ENCODE measurements around the gene OR52N4.

GRCh38 chr11:5791165-5791564, 37.1 kb downstream of the OR52N4 start, which contains the start of gene OR52N1:
- TF ChIP-seq, protein P1, sequence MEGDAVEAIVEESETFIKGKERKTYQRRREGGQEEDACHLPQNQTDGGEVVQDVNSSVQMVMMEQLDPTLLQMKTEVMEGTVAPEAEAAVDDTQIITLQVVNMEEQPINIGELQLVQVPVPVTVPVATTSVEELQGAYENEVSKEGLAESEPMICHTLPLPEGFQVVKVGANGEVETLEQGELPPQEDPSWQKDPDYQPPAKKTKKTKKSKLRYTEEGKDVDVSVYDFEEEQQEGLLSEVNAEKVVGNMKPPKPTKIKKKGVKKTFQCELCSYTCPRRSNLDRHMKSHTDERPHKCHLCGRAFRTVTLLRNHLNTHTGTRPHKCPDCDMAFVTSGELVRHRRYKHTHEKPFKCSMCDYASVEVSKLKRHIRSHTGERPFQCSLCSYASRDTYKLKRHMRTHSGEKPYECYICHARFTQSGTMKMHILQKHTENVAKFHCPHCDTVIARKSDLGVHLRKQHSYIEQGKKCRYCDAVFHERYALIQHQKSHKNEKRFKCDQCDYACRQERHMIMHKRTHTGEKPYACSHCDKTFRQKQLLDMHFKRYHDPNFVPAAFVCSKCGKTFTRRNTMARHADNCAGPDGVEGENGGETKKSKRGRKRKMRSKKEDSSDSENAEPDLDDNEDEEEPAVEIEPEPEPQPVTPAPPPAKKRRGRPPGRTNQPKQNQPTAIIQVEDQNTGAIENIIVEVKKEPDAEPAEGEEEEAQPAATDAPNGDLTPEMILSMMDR (IDR thresholded peaks at IDR 0.05): no peak
- no peak for TF ChIP-seq POLR2A (IDR thresholded peaks at IDR 0.05)

Data from body of pancreas (tissue), 4 donors.